GM23338 (cell line): Measurements from ENCODE around the gene MYLK. TPM values are rescaled to one million over a fixed set of nuclear protein-coding genes. Genes with fewer than 3 reads are reported as not detected.

Experiments used
- ATAC-seq: fragments of 200-7000 bp; cut with Tn5 transposase; 3 replicates; pipeline ENCODE4 v1.9.1; 2020
- DNase-seq: peaks from one replicate; pipeline ENCODE4 v3.0.0-alpha.2; 2015; ENCODE audit warnings: low spot score
- H2AFZ ChIP-seq: fragments of 200-600 bp; sonication (generic); 2 replicates; pipeline ENCODE4 v1.8.0; 2016; ENCODE audit warnings: antibody characterized with exemption, mild to moderate bottlenecking, moderate library complexity
- H3F3A ChIP-seq: fragments of 200-600 bp; sonication (generic); replicated peaks from 2 replicates; pipeline ENCODE4 v1.8.0; 2017; ENCODE audit warnings: antibody characterized with exemption, mixed run types, low read depth
- H3K27ac ChIP-seq: fragments of 200-600 bp; sonication (generic); 2 replicates; pipeline ENCODE4 v1.6.1; 2016; ENCODE audit warnings: low read depth
- H3K27me3 ChIP-seq: fragments of 200-600 bp; sonication (generic); 2 replicates; pipeline ENCODE4 v1.8.0; 2016; ENCODE audit warnings: mild to moderate bottlenecking, mixed run types, moderate library complexity; ENCODE audit not compliant: insufficient read depth
- H3K36me3 ChIP-seq: fragments of 200-600 bp; sonication (generic); 2 replicates; pipeline ENCODE4 v1.8.0; 2016; ENCODE audit warnings: mild to moderate bottlenecking; ENCODE audit not compliant: insufficient read depth
- H3K4me1 ChIP-seq: fragments of 200-600 bp; sonication (generic); 2 replicates; pipeline ENCODE4 v1.8.0; 2016; ENCODE audit warnings: mild to moderate bottlenecking, moderate library complexity; ENCODE audit not compliant: insufficient read depth
- H3K4me2 ChIP-seq: fragments of 200-600 bp; sonication (generic); 2 replicates; pipeline ENCODE4 v1.7.1; 2017; ENCODE audit warnings: mixed run types
- H3K4me3 ChIP-seq: fragments of 200-600 bp; sonication (generic); 2 replicates; pipeline ENCODE4 v1.6.1; 2016; ENCODE audit warnings: mixed run types
- H3K79me2 ChIP-seq: fragments of 200-600 bp; sonication (generic); replicated peaks from 2 replicates; pipeline ENCODE4 v1.8.0; 2017; ENCODE audit warnings: mild to moderate bottlenecking; ENCODE audit not compliant: insufficient read depth
- H3K9me2 ChIP-seq: fragments of 200-600 bp; sonication (generic); 2 replicates; pipeline ENCODE4 v1.8.0; 2017; ENCODE audit not compliant: insufficient read depth
- H4K20me1 ChIP-seq: fragments of 200-600 bp; sonication (generic); replicated peaks from 2 replicates; pipeline ENCODE4 v1.8.0; 2017; ENCODE audit warnings: mild to moderate bottlenecking; ENCODE audit not compliant: insufficient read depth
- H3K27ac Mint-ChIP-seq: 2 replicates; pipeline ENCODE4 v1.8.0; 2020; ENCODE audit warnings: inconsistent platforms, mild to moderate bottlenecking, moderate library complexity, mixed read lengths
- H3K27me3 Mint-ChIP-seq: 3 replicates; pipeline ENCODE4 v1.8.0; 2022; ENCODE audit warnings: low read depth, mild to moderate bottlenecking, moderate library complexity, mixed read lengths, inconsistent platforms; ENCODE audit not compliant: insufficient read depth, poor library complexity
- H3K36me3 Mint-ChIP-seq: 3 replicates; pipeline ENCODE4 v1.8.0; 2021; ENCODE audit warnings: low read depth, mild to moderate bottlenecking, inconsistent platforms, moderate library complexity, mixed read lengths
- H3K4me1 Mint-ChIP-seq: 3 replicates; pipeline ENCODE4 v1.8.0; 2020; ENCODE audit warnings: mild to moderate bottlenecking, inconsistent platforms, mixed read lengths
- H3K4me3 Mint-ChIP-seq: 3 replicates; pipeline ENCODE4 v1.8.0; 2021; ENCODE audit warnings: moderate library complexity, mild to moderate bottlenecking, inconsistent platforms, mixed read lengths
- H3K9me3 Mint-ChIP-seq: 3 replicates; pipeline ENCODE4 v1.8.0; 2020; ENCODE audit warnings: moderate library complexity, mild to moderate bottlenecking, inconsistent platforms, mixed read lengths
- CREB1 ChIP-seq: fragments of 250-450 bp; sonication (Bioruptor Pico); IDR thresholded peaks from 2 replicates; pipeline ENCODE4 v1.5.0; 2020; ENCODE audit warnings: low read depth, mild to moderate bottlenecking, moderate library complexity
- CTCF ChIP-seq, 2 experiments: fragments of 200-600 bp in 1 of 2; sonication (generic) in 1 of 2; conservative IDR thresholded peaks; 2 replicates each; pipeline versions ENCODE4 v1.5.1 to v1.6.1; 2016 to 2017; ENCODE audit warnings: antibody characterized with exemption in 2 of 2, low read depth in 2 of 2, mild to moderate bottlenecking in 2 of 2, moderate library complexity in 1 of 2
- ETS1 ChIP-seq: IDR thresholded peaks from 2 replicates; pipeline ENCODE4 v1.6.1; 2016; ENCODE audit warnings: antibody characterized with exemption
- EZH2 ChIP-seq: fragments of 200-600 bp; sonication (generic); IDR thresholded peaks from one replicate; pipeline ENCODE4 v1.8.0; 2017; ENCODE audit warnings: antibody characterized with exemption, mild to moderate bottlenecking, low read depth; ENCODE audit not compliant: unreplicated experiment
- EZH2phosphoT487 ChIP-seq: fragments of 200-600 bp; sonication (generic); IDR thresholded peaks from one replicate; pipeline ENCODE4 v1.8.1; 2018; ENCODE audit warnings: antibody characterized with exemption; ENCODE audit not compliant: unreplicated experiment
- JUNB ChIP-seq: IDR thresholded peaks from one replicate; pipeline ENCODE4 v1.6.1; 2016; ENCODE audit warnings: antibody characterized with exemption; ENCODE audit not compliant: unreplicated experiment
- NANOG ChIP-seq: IDR thresholded peaks from 2 replicates; pipeline ENCODE4 v1.6.1; 2016; ENCODE audit warnings: antibody characterized with exemption, borderline replicate concordance
- POLR2AphosphoS5 ChIP-seq: IDR thresholded peaks from 2 replicates; pipeline ENCODE4 v1.6.1; 2016; ENCODE audit warnings: antibody characterized with exemption, low read depth
- REST ChIP-seq: IDR thresholded peaks from one replicate; pipeline ENCODE4 v1.6.1; 2018; ENCODE audit warnings: antibody characterized with exemption; ENCODE audit not compliant: unreplicated experiment
- STAT1 ChIP-seq: IDR thresholded peaks from one replicate; pipeline ENCODE4 v1.6.1; 2016; ENCODE audit warnings: antibody characterized with exemption; ENCODE audit not compliant: unreplicated experiment
- ZNF114 ChIP-seq: fragments of 250-450 bp; sonication (Bioruptor Pico); IDR thresholded peaks from 2 replicates; pipeline ENCODE4 v1.5.0; 2020; ENCODE audit warnings: mild to moderate bottlenecking, moderate library complexity
- ZNF331 ChIP-seq: fragments of 250-450 bp; sonication (Bioruptor Pico); IDR thresholded peaks from 2 replicates; pipeline ENCODE4 v1.5.0; 2020; ENCODE audit warnings: low read depth, mild to moderate bottlenecking, moderate library complexity
- ZNF462 ChIP-seq: fragments of 250-450 bp; sonication (Bioruptor Pico); IDR thresholded peaks from 2 replicates; pipeline ENCODE4 v1.5.0; 2020; ENCODE audit warnings: mild to moderate bottlenecking, moderate library complexity
- polyA plus RNA-seq: library from polyadenylated mRNA; unstranded; fragments of >200 nt; fragmentation: Nextera tagmentation; extraction: Ambion mirVana; gene quantifications from 2 replicates; pipeline ENCODE4 v1.2.1, GENCODE V29; 2016
- total RNA-seq: library from RNA; depleted of rRNA; stranded (reverse); fragments of >200 nt; shearing (Covaris generic); gene quantifications from 2 replicates; pipeline ENCODE4 v1.2.3, GENCODE V29; 2014

Gene MYLK
- total and polyA plus RNA-seq, 2 experiments from 2014 or later: 11.5 to 17.9 TPM

- no peaks in the 10 kb centered on the region for H3F3A ChIP-seq
- H3K4me1 ChIP-seq: no peaks in the 10 kb centered on the region
- H3K4me3 ChIP-seq: no peak overlapping the region
- Mint-ChIP-seq H3K9me3 (no peaks in the 10 kb centered on the region), H3K4me1 (peaks cover 2% of the 10 kb centered on the region; the same call in 1 of the 3 replicates), H3K27ac (no peak overlapping the region), H3K36me3 (no peaks in the 10 kb centered on the region), H3K27me3 (no peaks in the 10 kb centered on the region), H3K4me3 (no peak overlapping the region)
- H3K27ac ChIP-seq: no peak overlapping the region
- peaks cover 2% of the 10 kb centered on the region; the same call in 1 of the 2 replicates for H3K36me3 ChIP-seq
- DNase-seq (no peak), ATAC-seq (no peak)
- 0 out of 2 replicates have a peak, but pooled peaks cover 2% of the 10 kb centered on the region for H4K20me1 ChIP-seq
- no peak overlapping the region for H3K4me2 ChIP-seq
- H3K27me3 ChIP-seq: no peaks in the 10 kb centered on the region
- H2AFZ ChIP-seq: no peak overlapping the region
- TF ChIP-seq CTCF (conservative IDR thresholded peaks at IDR 0.05; ENCODE audit: low read depth in 2 of 2): no peak
- TF ChIP-seq STAT1: no peak
- no peak for TF ChIP-seq EZH2phosphoT487
- no peak for TF ChIP-seq EZH2
- TF ChIP-seq CREB1 (CRISPR knock-in tag): no peak
- TF ChIP-seq REST: no peak
- no peak for TF ChIP-seq ZNF114
- no peak for TF ChIP-seq POLR2AphosphoS5
- no peak for TF ChIP-seq ZNF462 (CRISPR knock-in tag)
- no peak for TF ChIP-seq NANOG
- TF ChIP-seq ZNF331 (CRISPR knock-in tag): no peak
- TF ChIP-seq ETS1: no peak
- TF ChIP-seq JUNB: no peak
- H3K79me2 ChIP-seq: no peaks in the 10 kb centered on the region
- no peaks in the 10 kb centered on the region for H3K9me2 ChIP-seq
Measured at GRCh38 chr3:123611082-123611481, 273.1 kb downstream of the MYLK start.
